ENCODE data around the gene CATSPERZ.

DNA sequence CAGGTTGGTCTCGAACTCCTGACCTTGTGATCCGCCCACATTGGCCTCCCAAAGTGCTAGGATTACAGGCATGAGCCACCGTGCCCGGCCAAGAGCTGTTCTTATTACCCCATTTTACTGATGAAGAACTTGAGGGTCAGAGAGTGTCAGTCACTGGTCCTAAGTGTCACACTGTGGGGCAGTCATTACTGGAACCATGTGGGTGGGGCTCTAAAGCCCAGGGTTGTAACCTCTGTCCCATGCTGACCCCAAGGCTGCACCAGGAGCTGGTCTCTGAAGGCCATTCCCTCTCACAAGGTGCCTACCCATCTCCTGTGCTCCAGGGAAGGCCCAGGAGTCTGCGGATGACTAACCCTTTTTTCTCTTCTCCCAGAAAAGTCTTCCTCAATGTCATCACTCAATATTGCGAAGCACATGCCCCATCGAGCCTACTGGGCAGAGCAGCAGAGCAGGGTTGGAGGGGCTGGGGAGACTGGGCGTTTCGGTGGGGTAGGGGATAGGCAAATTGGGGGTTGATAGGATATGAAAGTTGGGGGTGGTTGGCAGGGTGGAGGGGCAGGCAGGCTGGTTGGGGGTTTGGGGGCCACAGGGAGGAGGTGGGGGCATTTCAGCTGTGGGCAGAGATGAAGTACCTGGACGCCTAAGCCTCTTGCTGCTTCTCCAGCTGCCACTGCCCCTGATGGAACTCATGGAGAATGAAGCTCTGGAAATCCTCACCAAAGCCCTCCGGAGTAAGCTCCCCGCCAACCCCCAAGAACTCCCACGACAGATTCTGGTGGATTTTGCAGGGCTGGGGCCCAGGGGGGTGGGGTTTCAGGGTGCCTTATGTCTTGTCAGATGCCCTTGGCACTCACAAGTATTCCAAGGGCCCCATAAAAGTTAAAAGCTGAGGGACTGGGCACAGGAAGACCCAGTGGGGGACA, 3.2 kb downstream of the CATSPERZ start:
- TF ChIP-seq, protein P1, sequence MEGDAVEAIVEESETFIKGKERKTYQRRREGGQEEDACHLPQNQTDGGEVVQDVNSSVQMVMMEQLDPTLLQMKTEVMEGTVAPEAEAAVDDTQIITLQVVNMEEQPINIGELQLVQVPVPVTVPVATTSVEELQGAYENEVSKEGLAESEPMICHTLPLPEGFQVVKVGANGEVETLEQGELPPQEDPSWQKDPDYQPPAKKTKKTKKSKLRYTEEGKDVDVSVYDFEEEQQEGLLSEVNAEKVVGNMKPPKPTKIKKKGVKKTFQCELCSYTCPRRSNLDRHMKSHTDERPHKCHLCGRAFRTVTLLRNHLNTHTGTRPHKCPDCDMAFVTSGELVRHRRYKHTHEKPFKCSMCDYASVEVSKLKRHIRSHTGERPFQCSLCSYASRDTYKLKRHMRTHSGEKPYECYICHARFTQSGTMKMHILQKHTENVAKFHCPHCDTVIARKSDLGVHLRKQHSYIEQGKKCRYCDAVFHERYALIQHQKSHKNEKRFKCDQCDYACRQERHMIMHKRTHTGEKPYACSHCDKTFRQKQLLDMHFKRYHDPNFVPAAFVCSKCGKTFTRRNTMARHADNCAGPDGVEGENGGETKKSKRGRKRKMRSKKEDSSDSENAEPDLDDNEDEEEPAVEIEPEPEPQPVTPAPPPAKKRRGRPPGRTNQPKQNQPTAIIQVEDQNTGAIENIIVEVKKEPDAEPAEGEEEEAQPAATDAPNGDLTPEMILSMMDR (IDR thresholded peaks at IDR 0.05), result no peak
- no peak for TF ChIP-seq POLR2A (IDR thresholded peaks at IDR 0.05)

Measured in lower leg skin (tissue), 3 donors.